ENCODE results near the gene UBE4A. TPM values are rescaled to one million over a fixed set of nuclear protein-coding genes. Genes with fewer than 3 reads are reported as not detected.

Gene UBE4A
- total and polyA plus RNA-seq, 10 of the 15 experiments (the other 5 are each of a cell fraction or from before 2014, with no cell fraction given) = 6.2 to 39.6 (median 30.3) TPM

- TF ChIP-seq CEBPB (IDR thresholded peaks at IDR 0.05; ENCODE audit: borderline replicate concordance in 1 of 2, low read depth in 2 of 2, low read length in 2 of 2) (no peak), TAF1 (IDR thresholded peaks at IDR 0.05; ENCODE audit: borderline replicate concordance, low read depth, low read length) (no peak), SMAD1 (IDR thresholded peaks at IDR 0.05; ENCODE audit: low read depth, partially characterized antibody) (no peak), IRF4 (IDR thresholded peaks at IDR 0.05; ENCODE audit: low read depth, low read length) (no peak)
Observed at GRCh38 chr11:118366287-118366686, 6.9 kb downstream of the UBE4A start (continued).

- intact Hi-C loops (cut with micrococcal nuclease; ENCODE audit: unreplicated experiment) = no loop called here
- WGBS (ENCODE audit: insufficient coverage, insufficient replicate concordance, low lambda C conversion rate, missing lambda C conversion rate) = 100% methylated on average over 4 of the region's 4 CpGs
- Histone ChIP-seq H3K4me1 (ENCODE audit: control insufficient read depth, insufficient read depth, low read length) (no peaks in the 10 kb centered on the region), H3K4me2 (ENCODE audit: control insufficient read depth, insufficient read depth) (no peak overlapping the region), H4K20me1 (ENCODE audit: control insufficient read depth, insufficient read depth) (no peaks in the 10 kb centered on the region), H3K27ac (ENCODE audit: control insufficient read depth, insufficient read depth) (no peak overlapping the region), H3K79me2 (ENCODE audit: control insufficient read depth, insufficient read depth, low read length) (no peaks in the 10 kb centered on the region; the same call in 1 of the 2 replicates), H3K4me3 (no peak overlapping the region), H2AFZ (ENCODE audit: control insufficient read depth, low read depth, low read length) (no peak overlapping the region), H3K9ac (ENCODE audit: control insufficient read depth, insufficient read depth, low read length) (no peak overlapping the region), H3K36me3 (ENCODE audit: control insufficient read depth in 2 of 2, insufficient read depth in 2 of 2, low read length in 1 of 2) (peaks cover 14 to 31% of the 10 kb centered on the region in 2 experiments), H3K9me3 (replicated peaks; ENCODE audit: control insufficient read depth, insufficient read depth, low read length) (no peaks in the 10 kb centered on the region), H3K27me3 (replicated peaks in 1 of 2; ENCODE audit: control insufficient read depth in 2 of 2, insufficient read depth in 2 of 2, low read length in 1 of 2) (no peaks in the 10 kb centered on the region)
- BruUV-seq (replicated peaks) = no TSS peak
- FAIRE-seq (no peak), ATAC-seq (no peak), DNase-seq (ENCODE audit: low read depth, low spot score) (no peak)
- in situ Hi-C loops (cut with MboI) = no loop called here
- ChIA-PET RAD21 (ENCODE audit: unreplicated experiment) (no interaction called here), POLR2A (no interaction called here), CTCF (no interaction called here), SMC1A (ENCODE audit: uncharacterized antibody, unreplicated experiment) (no interaction called here)
- no peak for TF ChIP-seq EP300 (IDR thresholded peaks at IDR 0.05; ENCODE audit: borderline replicate concordance in 1 of 2, control insufficient read depth in 1 of 2, low read depth in 2 of 2, low read length in 2 of 2)
- no peak for TF ChIP-seq CREM (IDR thresholded peaks at IDR 0.05; ENCODE audit: low read depth)
- no peak for TF ChIP-seq BCL3 (IDR thresholded peaks at IDR 0.05; ENCODE audit: borderline replicate concordance, insufficient read depth, low read depth, low read length, poor library complexity, severe bottlenecking)
- no peak for TF ChIP-seq USF2 (IDR thresholded peaks at IDR 0.05; ENCODE audit: borderline replicate concordance, low read depth, low read length)
- no peak for TF ChIP-seq LARP7 (IDR thresholded peaks at IDR 0.05)
- TF ChIP-seq SRF (IDR thresholded peaks at IDR 0.05; ENCODE audit: low read depth in 2 of 2, low read length in 2 of 2) = no peak
- TF ChIP-seq MEF2A (IDR thresholded peaks at IDR 0.05; ENCODE audit: insufficient read depth, low read depth, low read length) = no peak
- no peak for TF ChIP-seq SMARCA5 (IDR thresholded peaks at IDR 0.05)
- TF ChIP-seq CEBPB (IDR thresholded peaks at IDR 0.05; ENCODE audit: borderline replicate concordance in 1 of 2, low read depth in 2 of 2, low read length in 2 of 2) = no peak
- TF ChIP-seq KDM1A (IDR thresholded peaks at IDR 0.05; ENCODE audit: borderline replicate concordance) = no peak
- no peak for TF ChIP-seq ZNF384 (IDR thresholded peaks at IDR 0.05; ENCODE audit: borderline replicate concordance, low read depth, low read length)
Observed at GRCh38 chr11:118370774-118371173, 11.4 kb downstream of the UBE4A start.
